ENCODE data around the gene CMTM8. TPM values are rescaled to one million over a fixed set of nuclear protein-coding genes. Genes with fewer than 3 reads are reported as not detected.

The CMTM8 gene
- total RNA-seq, 1 experiment from 2014 or later: 9.0 TPM

DNA sequence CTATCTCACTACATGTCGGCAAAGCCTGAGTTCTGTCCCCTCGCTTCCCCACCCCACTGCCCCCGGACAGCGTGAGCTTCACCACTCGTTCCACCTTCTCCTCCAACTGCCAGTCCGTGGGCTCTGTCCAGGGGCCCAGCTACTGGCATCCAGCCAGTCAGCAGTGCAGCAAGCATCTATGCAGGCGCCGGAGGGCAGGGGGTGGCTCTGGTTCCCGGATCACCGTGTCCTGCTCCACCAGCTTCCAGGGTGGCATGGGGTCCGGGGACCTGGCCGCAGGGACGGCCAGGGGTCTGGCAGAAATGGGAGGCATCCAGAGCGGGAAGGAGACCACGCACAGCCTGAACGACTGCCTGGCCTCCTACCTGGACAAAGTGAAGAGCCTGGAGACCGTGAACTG lies 20.4 kb downstream of the CMTM8 start:
- CTCF ChIA-PET: interaction anchor here (1.1 kb wide), 1 partner anchor 209 kb away, joined by 4 read pairs; no protein-coding TSS in a partner anchor
- TF ChIP-seq, protein P1, sequence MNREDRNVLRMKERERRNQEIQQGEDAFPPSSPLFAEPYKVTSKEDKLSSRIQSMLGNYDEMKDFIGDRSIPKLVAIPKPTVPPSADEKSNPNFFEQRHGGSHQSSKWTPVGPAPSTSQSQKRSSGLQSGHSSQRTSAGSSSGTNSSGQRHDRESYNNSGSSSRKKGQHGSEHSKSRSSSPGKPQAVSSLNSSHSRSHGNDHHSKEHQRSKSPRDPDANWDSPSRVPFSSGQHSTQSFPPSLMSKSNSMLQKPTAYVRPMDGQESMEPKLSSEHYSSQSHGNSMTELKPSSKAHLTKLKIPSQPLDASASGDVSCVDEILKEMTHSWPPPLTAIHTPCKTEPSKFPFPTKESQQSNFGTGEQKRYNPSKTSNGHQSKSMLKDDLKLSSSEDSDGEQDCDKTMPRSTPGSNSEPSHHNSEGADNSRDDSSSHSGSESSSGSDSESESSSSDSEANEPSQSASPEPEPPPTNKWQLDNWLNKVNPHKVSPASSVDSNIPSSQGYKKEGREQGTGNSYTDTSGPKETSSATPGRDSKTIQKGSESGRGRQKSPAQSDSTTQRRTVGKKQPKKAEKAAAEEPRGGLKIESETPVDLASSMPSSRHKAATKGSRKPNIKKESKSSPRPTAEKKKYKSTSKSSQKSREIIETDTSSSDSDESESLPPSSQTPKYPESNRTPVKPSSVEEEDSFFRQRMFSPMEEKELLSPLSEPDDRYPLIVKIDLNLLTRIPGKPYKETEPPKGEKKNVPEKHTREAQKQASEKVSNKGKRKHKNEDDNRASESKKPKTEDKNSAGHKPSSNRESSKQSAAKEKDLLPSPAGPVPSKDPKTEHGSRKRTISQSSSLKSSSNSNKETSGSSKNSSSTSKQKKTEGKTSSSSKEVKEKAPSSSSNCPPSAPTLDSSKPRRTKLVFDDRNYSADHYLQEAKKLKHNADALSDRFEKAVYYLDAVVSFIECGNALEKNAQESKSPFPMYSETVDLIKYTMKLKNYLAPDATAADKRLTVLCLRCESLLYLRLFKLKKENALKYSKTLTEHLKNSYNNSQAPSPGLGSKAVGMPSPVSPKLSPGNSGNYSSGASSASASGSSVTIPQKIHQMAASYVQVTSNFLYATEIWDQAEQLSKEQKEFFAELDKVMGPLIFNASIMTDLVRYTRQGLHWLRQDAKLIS (CRISPR knock-in tag; IDR thresholded peaks at IDR 0.05; ENCODE audit: borderline replicate concordance): no peak
- TF ChIP-seq, protein P2, sequence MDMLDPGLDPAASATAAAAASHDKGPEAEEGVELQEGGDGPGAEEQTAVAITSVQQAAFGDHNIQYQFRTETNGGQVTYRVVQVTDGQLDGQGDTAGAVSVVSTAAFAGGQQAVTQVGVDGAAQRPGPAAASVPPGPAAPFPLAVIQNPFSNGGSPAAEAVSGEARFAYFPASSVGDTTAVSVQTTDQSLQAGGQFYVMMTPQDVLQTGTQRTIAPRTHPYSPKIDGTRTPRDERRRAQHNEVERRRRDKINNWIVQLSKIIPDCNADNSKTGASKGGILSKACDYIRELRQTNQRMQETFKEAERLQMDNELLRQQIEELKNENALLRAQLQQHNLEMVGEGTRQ (CRISPR knock-in tag; IDR thresholded peaks at IDR 0.05): no peak
- TF ChIP-seq, protein P3, sequence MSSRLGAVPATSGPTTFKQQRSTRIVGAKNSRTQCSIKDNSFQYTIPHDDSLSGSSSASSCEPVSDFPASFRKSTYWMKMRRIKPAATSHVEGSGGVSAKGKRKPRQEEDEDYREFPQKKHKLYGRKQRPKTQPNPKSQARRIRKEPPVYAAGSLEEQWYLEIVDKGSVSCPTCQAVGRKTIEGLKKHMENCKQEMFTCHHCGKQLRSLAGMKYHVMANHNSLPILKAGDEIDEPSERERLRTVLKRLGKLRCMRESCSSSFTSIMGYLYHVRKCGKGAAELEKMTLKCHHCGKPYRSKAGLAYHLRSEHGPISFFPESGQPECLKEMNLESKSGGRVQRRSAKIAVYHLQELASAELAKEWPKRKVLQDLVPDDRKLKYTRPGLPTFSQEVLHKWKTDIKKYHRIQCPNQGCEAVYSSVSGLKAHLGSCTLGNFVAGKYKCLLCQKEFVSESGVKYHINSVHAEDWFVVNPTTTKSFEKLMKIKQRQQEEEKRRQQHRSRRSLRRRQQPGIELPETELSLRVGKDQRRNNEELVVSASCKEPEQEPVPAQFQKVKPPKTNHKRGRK (CRISPR knock-in tag; IDR thresholded peaks at IDR 0.05; ENCODE audit: borderline replicate concordance): no peak
- no peak for TF ChIP-seq TCF7 (CRISPR knock-in tag; IDR thresholded peaks at IDR 0.05; ENCODE audit: low read depth)
- no peak for TF ChIP-seq ZNF138 (CRISPR knock-in tag; conservative IDR thresholded peaks at IDR 0.05)
- TF ChIP-seq, protein P4, sequence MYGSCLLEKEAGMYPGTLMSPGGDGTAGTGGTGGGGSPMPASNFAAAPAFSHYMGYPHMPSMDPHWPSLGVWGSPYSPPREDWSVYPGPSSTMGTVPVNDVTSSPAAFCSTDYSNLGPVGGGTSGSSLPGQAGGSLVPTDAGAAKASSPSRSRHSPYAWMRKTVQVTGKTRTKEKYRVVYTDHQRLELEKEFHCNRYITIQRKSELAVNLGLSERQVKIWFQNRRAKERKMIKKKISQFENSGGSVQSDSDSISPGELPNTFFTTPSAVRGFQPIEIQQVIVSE (CRISPR knock-in tag; IDR thresholded peaks at IDR 0.05; ENCODE audit: borderline replicate concordance): no peak
- peaks cover 27% of the 10 kb centered on the region for H3K9me3 Mint-ChIP-seq

DNA sequence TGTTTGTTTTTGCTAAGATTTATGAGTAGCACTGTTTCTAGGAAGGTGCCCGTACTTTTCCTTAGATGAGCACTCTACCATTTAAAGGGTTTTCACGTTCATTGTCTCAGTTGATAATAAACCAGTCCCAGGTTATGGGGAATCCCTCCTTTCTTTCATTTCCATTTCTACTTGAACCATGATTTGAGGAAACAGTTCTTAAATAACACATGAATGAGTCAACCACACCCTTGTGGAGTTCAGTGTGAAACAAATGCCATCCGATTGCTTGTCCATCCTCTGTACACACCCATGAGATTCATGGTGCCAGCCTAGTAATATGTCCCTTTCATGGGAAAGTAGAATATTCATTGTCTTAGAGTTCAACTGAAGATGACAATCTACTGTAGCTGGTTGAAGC lies 23.1 kb downstream of the CMTM8 start:
- H3K27me3 Mint-ChIP-seq (ENCODE audit: low read depth): no peaks in the 10 kb centered on the region; the same call in 1 of the 2 replicates
- ATAC-seq: no peak
- DNase-seq (ENCODE audit: low spot score): no peak
- peaks cover 11% of the 10 kb centered on the region for H3K36me3 Mint-ChIP-seq
- H3K9me3 Mint-ChIP-seq: peaks cover 14% of the 10 kb centered on the region
- ChIA-PET POLR2A (no interaction called here), CTCF (interaction anchor here (0.9 kb wide), 1 partner anchor 22 kb away, joined by 3 read pairs; no protein-coding TSS in a partner anchor)
- no peak overlapping the region for H3K4me3 Mint-ChIP-seq
- H3K4me1 Mint-ChIP-seq: no peaks in the 10 kb centered on the region; the same call in 1 of the 2 replicates
- no peak overlapping the region for H3K27ac Mint-ChIP-seq
- TF ChIP-seq TEAD1 (CRISPR knock-in tag; IDR thresholded peaks at IDR 0.05): no peak
- TF ChIP-seq, protein P5, sequence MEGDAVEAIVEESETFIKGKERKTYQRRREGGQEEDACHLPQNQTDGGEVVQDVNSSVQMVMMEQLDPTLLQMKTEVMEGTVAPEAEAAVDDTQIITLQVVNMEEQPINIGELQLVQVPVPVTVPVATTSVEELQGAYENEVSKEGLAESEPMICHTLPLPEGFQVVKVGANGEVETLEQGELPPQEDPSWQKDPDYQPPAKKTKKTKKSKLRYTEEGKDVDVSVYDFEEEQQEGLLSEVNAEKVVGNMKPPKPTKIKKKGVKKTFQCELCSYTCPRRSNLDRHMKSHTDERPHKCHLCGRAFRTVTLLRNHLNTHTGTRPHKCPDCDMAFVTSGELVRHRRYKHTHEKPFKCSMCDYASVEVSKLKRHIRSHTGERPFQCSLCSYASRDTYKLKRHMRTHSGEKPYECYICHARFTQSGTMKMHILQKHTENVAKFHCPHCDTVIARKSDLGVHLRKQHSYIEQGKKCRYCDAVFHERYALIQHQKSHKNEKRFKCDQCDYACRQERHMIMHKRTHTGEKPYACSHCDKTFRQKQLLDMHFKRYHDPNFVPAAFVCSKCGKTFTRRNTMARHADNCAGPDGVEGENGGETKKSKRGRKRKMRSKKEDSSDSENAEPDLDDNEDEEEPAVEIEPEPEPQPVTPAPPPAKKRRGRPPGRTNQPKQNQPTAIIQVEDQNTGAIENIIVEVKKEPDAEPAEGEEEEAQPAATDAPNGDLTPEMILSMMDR (IDR thresholded peaks at IDR 0.05): no peak
- TF ChIP-seq, protein P6, sequence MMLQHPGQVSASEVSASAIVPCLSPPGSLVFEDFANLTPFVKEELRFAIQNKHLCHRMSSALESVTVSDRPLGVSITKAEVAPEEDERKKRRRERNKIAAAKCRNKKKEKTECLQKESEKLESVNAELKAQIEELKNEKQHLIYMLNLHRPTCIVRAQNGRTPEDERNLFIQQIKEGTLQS (CRISPR knock-in tag; conservative IDR thresholded peaks at IDR 0.05): no peak
- no peak for TF ChIP-seq ATF1 (CRISPR knock-in tag; IDR thresholded peaks at IDR 0.05)
- TF ChIP-seq, protein P3 (CRISPR knock-in tag; IDR thresholded peaks at IDR 0.05; ENCODE audit: borderline replicate concordance): no peak
- TF ChIP-seq, protein P7, sequence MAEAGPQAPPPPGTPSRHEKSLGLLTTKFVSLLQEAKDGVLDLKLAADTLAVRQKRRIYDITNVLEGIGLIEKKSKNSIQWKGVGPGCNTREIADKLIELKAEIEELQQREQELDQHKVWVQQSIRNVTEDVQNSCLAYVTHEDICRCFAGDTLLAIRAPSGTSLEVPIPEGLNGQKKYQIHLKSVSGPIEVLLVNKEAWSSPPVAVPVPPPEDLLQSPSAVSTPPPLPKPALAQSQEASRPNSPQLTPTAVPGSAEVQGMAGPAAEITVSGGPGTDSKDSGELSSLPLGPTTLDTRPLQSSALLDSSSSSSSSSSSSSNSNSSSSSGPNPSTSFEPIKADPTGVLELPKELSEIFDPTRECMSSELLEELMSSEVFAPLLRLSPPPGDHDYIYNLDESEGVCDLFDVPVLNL (CRISPR knock-in tag; IDR thresholded peaks at IDR 0.05; ENCODE audit: borderline replicate concordance, low read depth): no peak
- no peak for TF ChIP-seq NFATC4 (CRISPR knock-in tag; IDR thresholded peaks at IDR 0.05)
- TF ChIP-seq EMX1 (CRISPR knock-in tag; IDR thresholded peaks at IDR 0.05): no peak
- TF ChIP-seq FOXK1 (CRISPR knock-in tag; IDR thresholded peaks at IDR 0.05): no peak
- TF ChIP-seq NFYB (CRISPR knock-in tag; conservative IDR thresholded peaks at IDR 0.05; ENCODE audit: low read depth): no peak
- TF ChIP-seq, protein P8, sequence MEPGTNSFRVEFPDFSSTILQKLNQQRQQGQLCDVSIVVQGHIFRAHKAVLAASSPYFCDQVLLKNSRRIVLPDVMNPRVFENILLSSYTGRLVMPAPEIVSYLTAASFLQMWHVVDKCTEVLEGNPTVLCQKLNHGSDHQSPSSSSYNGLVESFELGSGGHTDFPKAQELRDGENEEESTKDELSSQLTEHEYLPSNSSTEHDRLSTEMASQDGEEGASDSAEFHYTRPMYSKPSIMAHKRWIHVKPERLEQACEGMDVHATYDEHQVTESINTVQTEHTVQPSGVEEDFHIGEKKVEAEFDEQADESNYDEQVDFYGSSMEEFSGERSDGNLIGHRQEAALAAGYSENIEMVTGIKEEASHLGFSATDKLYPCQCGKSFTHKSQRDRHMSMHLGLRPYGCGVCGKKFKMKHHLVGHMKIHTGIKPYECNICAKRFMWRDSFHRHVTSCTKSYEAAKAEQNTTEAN (CRISPR knock-in tag; IDR thresholded peaks at IDR 0.05): no peak

More for the DNA sequence above, 20.4 kb downstream of the CMTM8 start:
- Mint-ChIP-seq H3K4me1 (no peaks in the 10 kb centered on the region; the same call in 1 of the 2 replicates), H3K36me3 (peaks cover 19% of the 10 kb centered on the region), H3K4me3 (no peak overlapping the region), H3K27me3 (ENCODE audit: low read depth) (no peaks in the 10 kb centered on the region; the same call in 1 of the 2 replicates), H3K27ac (no peak overlapping the region)
- DNase-seq (ENCODE audit: low spot score) (no peak), ATAC-seq (no peak)
- POLR2A ChIA-PET: no interaction called here
